Middle frontal gyrus (tissue), 1 donor: ENCODE data around the gene MMP21.

Experiments
- DNase-seq: peaks from one replicate; pipeline ENCODE4 v3.0.0-alpha.2; 2015; ENCODE audit warnings: low spot score; ENCODE audit errors: extremely low spot score

The MMP21 gene

DNA sequence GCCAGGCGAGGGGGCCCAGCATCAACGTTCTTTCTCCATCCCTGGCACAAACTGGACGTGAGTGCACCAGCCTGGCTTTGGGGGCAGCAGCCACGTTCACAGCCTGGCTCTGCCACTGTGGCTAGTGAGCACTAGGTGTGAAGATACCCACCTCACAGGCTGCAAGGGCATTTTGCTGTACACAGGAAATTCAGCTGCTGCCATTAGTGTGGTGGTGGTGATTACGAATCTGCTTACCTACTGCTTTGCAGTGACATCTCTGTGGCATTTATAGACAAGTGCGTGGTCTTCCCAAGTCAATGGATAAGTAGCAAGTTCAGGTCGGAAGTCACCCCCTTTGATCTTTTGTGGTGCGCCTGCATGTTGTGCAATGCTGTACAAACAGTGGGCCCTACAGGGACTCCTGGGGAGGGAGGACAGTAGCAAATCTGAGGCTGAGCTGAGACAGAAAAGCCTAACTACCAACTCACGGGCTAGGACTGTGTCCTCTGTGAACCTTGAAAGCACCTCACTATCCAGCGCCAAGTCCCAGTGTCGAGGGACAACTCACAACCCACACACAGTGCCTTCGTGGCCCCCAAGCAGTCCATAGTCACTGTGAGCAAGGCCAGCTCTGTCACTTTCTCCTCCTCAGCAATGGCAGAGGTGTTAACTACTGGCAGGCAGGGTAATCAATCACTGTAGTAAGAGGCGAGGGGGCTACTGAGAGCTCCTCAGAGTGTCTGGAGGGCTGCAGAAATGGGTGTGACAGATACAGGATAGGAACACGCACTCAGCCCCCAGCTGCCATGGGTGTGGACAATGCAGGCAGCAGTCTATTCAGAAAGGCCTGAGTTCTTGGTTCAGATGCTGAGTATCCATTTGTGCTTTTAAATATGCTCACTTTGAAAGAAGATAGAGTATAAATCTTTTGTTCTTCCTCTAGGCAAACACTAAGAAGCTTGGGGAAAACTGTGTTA lies 17.0 kb upstream of the MMP21 start:
- no peak for DNase-seq

DNA sequence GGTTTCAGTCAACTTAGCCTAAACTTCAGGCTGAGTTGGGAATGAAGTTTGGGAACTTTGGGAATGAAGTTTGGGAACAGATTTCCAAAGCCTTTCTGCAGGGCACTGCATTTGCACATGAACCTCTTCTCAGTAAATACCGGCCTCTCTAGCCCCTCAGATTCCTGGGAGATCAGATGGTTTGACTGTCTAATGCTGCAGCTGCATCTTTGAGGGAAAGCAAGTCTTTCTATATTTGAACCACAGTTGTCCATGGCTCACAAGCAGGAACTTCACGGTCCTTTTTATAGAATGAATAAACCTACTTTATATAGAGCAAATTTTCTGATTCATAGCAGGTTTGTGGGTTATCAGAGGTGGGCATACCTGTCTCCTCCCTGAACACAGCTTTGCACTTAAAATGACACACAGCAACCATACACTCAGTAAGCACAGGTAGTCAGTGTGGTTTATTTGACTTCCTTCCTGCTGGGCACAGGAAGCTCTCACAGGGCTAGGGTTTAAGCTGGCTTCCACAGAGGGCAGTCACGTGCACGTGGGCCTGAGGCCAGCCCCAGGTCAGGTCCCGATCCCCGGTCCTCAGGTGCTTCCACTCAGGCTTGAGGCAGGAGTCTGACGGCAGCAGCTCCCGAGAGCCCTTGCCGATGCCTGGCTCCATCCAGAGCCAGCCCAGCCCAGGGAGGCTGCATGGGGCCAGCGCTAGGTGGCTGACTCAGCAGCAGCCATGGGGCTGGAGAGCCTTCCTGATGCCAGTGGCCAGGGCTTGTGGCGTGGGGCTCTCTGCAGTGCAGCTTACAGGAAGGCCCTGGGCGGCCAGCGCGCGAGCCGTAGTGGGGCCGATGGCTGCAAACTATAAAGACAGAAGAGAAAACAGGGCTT lies 12.8 kb upstream of the MMP21 start:
- no peak for DNase-seq

DNA sequence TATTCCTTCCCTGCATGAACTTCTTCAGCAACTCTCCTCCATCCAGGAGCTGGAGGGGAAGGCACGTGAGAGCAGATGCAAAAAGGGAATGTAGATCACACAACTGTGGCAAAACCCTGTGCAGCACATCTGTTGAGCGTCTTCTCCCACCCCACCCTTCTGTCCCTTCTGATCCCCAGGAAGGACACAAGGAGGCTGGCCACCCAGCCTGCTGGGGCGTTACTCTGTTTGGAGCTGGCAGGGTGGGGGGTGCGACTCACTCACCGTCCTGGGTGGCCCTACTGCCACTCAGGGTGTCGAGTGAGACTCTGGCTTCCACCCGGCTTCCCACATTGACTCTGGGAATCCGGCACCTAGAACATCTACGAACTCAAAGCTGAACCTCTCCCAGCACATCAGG lies 10.2 kb upstream of the MMP21 start:
- no peak for DNase-seq

DNA sequence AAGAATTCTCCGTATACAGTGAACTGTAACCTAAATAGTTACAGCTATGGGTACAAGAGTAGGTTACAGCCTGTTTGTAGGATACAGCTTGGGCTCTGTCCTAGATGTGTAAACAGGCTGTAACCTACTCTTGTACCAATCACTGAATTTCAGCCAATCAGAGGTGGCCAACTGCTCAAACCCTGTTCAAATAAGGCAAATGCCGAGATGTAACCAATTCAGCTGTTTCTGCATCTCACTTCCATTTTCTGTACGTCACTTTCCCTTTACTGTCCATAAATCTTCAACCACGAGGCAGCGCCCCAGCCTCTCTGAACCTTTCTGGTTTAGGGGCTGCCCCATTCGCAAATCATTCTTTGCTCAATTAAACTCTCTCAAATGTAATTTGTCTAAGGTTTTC lies 8.3 kb upstream of the MMP21 start:
- no peak for DNase-seq

DNA sequence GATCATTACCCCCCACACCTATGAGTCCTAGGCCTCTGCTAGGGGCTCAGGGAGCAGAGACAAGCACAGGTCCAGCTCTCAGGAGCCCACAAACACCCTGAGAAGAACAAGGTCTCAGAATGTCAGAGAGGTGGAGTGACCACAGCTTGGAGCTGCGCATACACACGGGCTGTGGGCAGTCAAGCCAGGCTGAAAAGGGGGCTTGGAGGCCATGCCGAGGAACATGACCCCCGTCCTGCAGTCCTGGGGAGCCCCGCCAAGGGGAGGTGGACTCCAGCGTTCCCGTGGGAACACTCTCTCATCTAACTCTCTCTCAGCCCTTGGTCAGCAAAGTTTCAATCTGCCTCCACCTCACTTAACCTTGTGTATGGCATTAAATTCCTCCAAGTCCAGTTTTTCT lies 7.8 kb upstream of the MMP21 start:
- no peak for DNase-seq

DNA sequence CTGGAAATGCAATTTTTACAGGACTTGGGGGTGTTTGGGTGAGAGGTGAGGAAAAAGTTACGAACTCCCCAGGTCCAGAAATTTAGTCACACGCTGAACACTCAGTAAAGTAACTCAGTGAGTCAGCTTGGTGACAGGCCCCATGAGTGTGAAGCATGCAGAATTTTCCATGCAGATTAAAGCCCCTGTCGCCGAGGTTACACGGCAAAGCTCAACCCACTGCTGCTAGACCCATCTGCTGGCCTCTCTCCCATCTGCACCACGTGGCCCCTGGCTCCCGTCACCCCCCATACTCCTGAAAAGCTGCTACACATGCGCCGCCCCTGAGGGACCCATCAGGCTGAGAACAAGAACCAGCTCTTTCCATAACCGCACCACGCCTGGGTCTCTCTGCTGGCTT lies 7.0 kb upstream of the MMP21 start:
- DNase-seq: no peak

DNA sequence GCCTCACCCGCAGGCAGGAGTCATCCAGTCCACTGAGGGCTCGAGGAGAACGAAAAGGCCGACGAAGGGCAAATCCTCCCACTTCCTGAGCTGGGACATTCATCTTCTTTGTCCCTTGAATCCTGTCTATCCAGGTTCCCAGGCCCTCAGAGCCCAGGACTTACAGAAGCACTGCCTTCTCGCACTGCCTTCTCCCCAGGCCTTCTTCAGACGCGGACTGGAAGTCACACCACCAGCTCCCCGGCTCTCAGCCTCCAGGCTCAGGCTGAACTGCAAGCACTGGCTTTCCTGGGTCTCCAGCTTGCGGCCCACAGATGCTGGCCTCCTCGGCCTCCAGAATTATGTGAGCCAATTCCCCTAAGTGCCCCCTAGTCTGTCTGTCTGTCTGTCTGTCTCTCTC lies 6.4 kb upstream of the MMP21 start:
- no peak for DNase-seq

DNA sequence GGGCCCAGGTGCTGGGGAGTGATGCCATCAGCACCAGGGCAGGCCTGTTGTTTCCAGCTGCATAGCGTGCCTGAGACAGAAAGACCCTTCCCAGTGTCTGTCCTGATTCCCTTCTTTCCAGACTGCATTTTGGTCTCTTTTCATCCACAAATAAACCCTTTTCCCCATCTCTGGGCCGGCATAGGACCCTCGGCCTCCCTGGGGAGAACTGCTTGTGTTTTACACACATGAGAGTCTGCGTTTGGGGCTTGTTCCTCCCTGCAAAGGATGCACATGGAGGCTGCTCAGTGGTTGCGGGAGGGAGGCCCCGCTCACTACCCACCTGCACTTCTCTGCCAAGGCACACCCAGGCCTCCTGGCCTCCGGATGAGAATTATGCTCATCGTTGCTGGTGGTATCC lies 5.8 kb upstream of the MMP21 start:
- DNase-seq: no peak

DNA sequence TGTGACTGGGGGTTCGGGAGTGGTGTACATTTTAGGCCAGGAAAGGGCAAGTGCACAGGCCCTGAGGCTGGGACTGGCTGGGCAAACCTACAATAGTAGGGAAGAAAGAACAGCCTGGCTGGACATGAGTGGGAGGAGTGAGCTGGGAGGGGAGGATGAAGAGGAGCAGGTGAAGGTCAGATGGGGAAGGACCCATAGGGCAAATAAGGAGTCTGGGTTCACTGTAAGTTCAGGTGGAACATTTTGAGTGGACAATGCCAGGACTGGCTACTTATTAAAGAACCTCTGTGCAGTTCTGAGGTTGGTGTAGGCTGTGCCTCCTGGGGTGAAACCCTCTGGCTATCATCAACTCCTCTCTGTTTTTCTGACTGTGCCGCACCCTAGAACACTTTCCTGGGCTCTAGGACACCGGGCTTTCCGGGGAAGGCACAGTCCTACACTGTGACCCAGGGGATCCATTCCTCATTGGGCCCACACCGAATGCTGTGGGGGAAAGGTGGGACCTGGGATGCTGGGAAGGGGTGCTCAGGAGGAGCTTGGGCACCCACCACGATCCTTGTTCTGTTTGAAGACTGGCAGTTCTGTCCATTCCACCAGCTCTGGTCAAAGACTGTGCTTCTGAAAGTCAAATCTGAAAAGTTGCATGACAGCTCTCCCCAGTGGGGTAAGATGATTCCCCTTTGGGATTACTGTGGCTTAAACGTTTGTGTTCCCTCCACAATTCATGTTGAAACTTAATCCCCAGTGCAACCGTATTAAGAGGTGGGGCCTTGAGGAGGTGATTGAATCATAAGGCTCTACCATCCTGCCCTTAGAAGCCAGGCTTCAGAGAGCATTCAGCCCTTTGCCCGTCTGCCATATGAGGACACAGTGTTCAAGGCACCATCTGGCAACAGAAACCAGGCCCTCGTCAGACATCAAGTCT lies 4.0 kb upstream of the MMP21 start:
- no peak for DNase-seq

DNA sequence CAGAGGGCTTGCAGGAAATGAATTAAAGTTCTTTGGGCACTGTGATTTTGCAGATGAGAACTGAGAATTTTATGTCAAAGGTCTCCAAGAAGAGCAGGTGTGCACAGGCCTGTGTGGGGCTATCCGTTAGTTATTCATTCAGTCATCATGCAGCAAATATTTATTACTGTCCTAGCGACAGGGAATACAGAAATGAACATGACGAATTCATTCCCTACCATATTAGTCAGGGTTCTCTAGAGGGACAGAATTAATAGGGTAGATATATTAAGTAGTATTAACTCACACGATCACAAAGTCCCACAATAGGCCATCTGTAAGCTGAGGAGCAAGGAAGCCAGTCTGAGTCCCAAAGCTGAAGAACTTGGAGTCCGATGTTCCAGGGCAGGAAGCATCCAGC lies 2.9 kb upstream of the MMP21 start:
- DNase-seq: no peak

DNA sequence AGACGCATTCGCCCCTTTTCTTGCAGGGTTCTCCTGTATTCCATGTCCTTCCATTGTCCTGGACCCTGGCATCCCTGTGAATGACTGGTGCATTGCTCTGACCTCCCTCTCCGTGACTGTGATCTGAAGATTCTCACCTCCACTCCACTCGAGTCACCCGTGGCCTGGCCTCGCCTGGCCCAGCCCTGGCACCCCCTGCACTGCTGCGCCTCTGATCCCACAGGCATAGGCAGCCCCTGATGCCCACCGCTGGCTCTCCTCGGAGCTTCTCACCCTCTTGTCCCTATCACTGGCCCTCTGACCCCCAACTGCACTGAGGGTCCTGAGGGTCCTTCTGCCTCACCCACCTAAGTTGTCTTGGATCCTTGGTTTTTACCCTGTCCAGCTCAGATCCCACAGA lies 2.2 kb upstream of the MMP21 start:
- no peak for DNase-seq

DNA sequence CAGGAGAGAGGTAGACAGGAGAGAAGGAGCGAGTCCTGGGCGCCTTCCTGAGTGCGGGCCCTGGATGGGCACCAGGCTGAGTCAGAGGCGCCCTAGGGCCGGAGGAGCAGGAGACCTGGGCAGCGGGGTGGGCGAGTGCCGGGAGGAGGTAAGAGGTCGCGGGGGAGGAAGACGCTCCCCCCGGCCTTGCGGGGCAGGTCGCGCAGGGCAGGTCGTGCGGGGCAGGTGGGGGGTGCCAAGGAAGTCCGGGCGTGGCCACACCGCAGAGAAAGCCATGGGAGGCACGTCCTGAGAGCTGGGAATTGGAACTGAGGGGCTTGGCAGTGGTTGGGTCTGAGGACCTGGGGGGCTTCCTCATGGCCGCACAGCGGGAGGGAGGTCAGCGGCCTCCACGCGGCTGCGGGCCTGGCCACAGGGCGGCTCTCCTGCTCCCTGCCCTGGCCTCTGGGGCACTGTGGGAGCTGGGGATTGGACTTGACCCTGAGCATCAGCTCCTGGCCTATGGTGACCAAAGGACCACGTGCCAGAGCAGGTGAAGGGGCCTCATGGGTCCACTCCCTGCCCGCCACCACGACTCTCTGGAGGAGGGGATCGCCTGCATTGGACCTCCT lies 935 bp downstream of the MMP21 start:
- no peak for DNase-seq

DNA sequence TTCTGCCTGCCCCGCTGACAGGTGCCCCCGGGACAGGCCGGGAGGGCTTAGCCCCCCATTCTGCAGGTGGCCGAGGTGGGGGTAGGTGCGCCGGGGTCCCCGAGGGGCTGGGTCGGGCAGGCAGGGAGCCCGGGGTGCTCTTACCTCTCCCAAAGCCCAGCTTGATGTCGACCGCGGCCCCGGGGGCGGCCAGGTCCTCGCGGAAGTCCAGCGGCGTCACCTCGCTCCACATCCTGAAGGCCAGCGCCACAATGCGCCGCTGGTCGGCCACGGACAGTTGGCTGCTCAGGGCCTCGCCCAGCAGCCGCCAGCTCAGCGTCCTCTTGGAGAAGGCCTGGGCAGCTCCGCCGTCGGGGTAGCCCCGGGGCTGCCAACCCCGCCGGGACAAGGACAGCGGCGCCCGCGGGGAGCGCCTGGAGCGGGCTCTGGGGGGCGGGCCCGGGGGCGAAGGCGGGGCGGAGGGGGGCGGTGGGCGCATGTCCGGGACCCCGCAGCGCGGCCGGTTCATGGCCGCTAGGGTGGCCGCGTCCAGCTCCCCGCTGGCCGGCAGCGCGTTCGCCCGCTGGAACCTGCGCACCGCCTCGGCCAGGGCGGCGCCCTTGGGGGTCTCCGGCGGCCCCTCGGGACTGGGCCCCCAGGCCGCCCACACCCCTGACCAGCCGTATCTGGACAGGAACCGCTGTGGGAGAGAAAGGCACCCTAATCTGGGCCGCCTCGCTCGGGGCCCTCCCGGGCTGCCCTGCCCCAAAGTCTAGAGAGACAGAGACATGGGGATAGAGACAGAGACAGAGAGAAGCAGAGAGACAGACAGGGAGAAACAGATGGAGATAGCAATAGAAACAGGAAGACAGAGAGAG lies 1.7 kb downstream of the MMP21 start:
- DNase-seq: no peak

DNA sequence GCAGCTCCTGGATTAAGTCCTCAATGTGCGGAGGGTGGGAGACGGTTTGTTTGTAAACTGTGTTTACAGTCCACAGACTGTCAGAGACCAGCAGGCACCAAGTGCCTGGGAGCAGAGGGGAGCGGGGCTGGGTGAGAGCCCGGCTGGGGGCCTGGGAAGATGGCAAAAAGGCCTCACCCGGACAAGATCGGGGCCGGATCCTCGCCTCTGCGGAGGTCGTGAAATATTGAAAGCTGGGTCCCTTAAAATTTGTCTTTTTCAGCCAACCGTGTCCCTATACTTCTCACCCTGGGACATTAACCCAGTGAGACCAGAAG lies 2.8 kb downstream of the MMP21 start:
- no peak for DNase-seq

DNA sequence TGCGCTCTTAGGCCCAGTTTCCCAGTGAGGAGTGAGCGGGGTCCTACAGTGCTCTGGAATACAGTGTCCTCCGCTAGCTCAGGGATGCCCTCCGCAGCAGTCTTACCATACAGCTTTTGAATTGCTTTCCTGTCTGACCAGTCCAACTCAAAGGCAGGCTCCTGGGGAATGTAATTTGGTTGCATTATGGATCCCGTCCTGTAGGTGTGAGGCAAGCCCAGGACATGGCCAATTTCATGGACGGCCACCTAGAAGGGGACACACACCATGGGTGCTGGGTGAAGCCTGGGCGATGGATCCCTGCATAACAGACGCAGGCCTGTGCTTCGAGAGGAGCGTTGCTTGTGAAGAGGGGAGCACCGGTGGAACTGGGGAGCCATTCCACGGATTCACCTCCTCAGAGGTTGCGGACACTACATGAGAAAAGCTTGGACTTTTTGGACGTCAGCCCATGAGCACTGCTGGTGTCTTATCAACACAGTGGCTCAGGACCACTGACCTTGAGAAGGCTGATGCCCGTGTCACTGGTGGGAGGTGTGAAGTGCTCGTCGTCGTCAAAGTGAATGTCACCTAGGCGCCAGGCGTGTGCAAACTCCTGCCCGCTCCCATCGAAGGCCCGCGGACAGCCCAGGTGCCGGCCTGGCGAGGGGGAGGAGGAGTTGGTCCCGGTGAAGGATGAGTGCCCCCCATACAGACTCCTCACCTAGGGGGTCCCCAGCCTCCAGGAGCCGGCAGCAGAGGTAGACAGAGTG lies 3.3 kb downstream of the MMP21 start:
- DNase-seq: no peak

DNA sequence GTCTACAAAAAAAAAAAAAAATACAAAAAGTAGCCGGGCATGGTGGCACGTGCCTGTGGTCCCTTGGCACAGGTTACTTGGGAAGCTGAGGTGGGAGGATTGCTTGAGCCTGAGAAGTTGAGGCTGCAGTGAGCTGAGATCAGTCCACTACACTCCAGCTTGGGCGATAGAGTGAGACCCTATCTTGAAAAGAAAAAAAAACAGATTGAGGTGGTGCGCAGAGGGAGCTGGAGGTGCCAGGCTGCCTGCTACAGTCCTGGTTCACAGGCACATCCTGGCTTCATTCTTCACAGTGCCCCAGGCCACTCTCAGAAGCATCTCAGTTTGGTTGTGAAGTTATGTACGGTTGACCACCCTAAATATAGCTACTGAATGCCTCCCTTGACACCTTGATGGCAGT lies 4.8 kb downstream of the MMP21 start:
- no peak for DNase-seq

DNA sequence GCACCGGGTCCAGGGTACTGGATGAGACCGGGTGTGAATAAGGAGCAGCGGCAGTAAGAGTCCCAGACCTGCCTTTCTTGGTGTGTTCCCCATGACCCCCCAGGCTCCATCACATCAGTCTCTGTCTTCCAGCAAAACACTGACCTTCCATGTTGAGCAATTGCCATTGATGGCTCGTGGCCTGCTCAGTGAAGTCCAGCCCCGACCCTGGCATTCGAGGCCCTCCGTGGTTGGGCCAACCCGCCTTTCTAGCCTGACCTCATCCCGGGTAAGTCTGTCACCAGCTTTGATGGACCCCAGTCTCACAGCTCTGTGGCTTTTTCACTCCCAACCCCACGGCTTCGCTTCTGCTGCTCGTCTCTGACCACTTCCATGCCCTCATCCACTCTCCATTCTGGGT lies 6.4 kb downstream of the MMP21 start:
- DNase-seq: no peak

DNA sequence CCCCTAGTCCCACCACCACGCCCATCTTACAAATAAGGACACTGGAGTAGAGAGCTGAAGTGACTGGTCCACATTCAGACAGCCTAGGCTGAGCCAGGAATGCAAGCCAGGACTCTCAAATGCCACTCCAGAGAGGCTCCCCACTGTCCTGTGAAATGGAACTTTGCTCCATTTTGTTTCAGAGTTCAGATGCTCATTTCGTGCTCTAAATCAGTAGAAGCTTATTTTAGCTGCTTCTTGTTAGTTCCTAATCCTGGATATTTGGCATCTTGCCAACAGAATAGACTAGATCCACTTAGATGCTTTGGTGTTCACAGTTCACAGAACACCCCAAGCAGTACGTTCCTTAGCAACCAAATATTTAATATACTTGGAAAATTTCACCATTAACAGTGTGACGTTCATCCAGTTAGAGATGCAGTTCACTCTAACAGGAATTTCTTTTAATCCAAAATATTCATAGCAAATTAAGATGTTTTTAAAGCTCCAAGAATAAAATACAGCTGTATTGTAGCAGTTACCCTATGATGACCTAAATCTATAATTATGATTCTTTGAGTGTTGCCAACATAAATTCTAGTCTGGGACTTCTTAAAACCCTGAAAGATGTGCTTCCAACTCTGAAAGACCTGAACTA lies 7.3 kb downstream of the MMP21 start:
- no peak for DNase-seq

DNA sequence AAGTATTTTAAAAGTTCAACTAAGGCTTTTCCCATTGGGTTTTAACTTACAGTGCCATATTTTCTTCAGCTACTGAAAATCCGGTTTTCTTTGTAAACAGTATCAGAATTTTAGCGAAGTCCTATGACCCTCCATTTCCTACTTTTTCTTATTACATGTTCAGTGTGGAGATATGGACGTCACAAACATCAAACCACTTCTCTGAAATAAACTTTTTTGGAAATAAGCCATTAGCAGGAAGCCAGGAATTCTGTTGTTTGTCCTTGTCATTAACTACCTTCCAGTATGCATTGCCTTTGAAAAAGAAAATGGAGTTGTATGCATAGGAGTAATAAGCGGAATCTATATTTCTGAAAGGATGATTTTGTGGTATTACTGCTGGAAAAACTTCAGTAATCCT lies 9.1 kb downstream of the MMP21 start:
- DNase-seq: no peak
